Hematopoietic multipotent progenitor cell (in vitro differentiated cells): Measurements from ENCODE around the gene RPL5. TPM values are rescaled to one million over a fixed set of nuclear protein-coding genes. Genes with fewer than 3 reads are reported as not detected.

Source experiments
- DNase-seq, 3 donors: peaks; one replicate each; pipeline ENCODE4 v3.0.0-alpha.2; 2011 to 2015; ENCODE audit warnings: low read depth in 2 of 3, low spot score in 2 of 3
- total RNA-seq: library from RNA; depleted of rRNA; stranded (reverse); fragments of >200 nt; gene quantifications from one replicate; pipeline ENCODE4 v1.2.3, GENCODE V29; 2012

The RPL5 gene
- total RNA-seq, 1 donor: 2,198 TPM

GRCh38 chr1:92817986-92818764, 13.7 kb upstream of the RPL5 start:
- DNase-seq: peak in 2 of 3 donors; percentile 25 to 45

- no peak for DNase-seq
Measured at GRCh38 chr1:92820024-92820423, 11.8 kb upstream of the RPL5 start.

- no peak for DNase-seq
Measured at GRCh38 chr1:92820551-92820950, 11.3 kb upstream of the RPL5 start.

- DNase-seq: no peak
Measured at GRCh38 chr1:92822879-92823278, 9.0 kb upstream of the RPL5 start.

GRCh38 chr1:92826792-92827191, 5.0 kb upstream of the RPL5 start:
- DNase-seq: no peak

GRCh38 chr1:92831368-92831761, 475 bp upstream of the RPL5 start:
- DNase-seq: no peak

- no peak for DNase-seq
Measured at GRCh38 chr1:92832537-92833114, 786 bp downstream of the RPL5 start.

- DNase-seq: no peak
Measured at GRCh38 chr1:92833840-92834239, 2.0 kb downstream of the RPL5 start.

GRCh38 chr1:92834617-92835016, 2.8 kb downstream of the RPL5 start:
- no peak for DNase-seq

- no peak for DNase-seq
Measured at GRCh38 chr1:92837062-92837461, 5.2 kb downstream of the RPL5 start.

GRCh38 chr1:92838519-92838918, 6.7 kb downstream of the RPL5 start:
- no peak for DNase-seq

- no peak for DNase-seq
Measured at GRCh38 chr1:92839442-92839841, 7.6 kb downstream of the RPL5 start.

- no peak for DNase-seq
Measured at GRCh38 chr1:92840600-92840999, 8.8 kb downstream of the RPL5 start.

- DNase-seq: no peak
Measured at GRCh38 chr1:92842082-92843045, 10.5 kb downstream of the RPL5 start.

- no peak for DNase-seq
Measured at GRCh38 chr1:92843046-92843423, 11.2 kb downstream of the RPL5 start.

- DNase-seq: no peak
Measured at GRCh38 chr1:92843429-92844352, 11.9 kb downstream of the RPL5 start.

GRCh38 chr1:92844439-92844838, 12.6 kb downstream of the RPL5 start:
- no peak for DNase-seq

- no peak for DNase-seq
Measured at GRCh38 chr1:92845908-92846307, 14.1 kb downstream of the RPL5 start.

GRCh38 chr1:92848201-92848600, 16.4 kb downstream of the RPL5 start:
- DNase-seq: no peak

GRCh38 chr1:92850019-92850418, 18.2 kb downstream of the RPL5 start:
- no peak for DNase-seq
